Loucy (cell line): Measurements from ENCODE around the gene NEDD4.

Experiments
- H2AFZ ChIP-seq: fragments of 200-600 bp; sonication (generic); 2 replicates; pipeline ENCODE4 v1.6.0; 2016; ENCODE audit warnings: antibody characterized with exemption, mild to moderate bottlenecking, low read length, moderate library complexity
- H3F3A ChIP-seq: fragments of 200-600 bp; 2 replicates; pipeline ENCODE4 v1.6.0; 2016; ENCODE audit warnings: antibody characterized with exemption, low read depth, mild to moderate bottlenecking
- H3K27me3 ChIP-seq: fragments of 200-600 bp; sonication (generic); 2 replicates; pipeline ENCODE4 v1.6.1; 2014; ENCODE audit warnings: low read length, mild to moderate bottlenecking; ENCODE audit not compliant: insufficient read depth, poor library complexity, severe bottlenecking
- H3K36me3 ChIP-seq: fragments of 200-600 bp; sonication (generic); 2 replicates; pipeline ENCODE4 v1.6.1; 2016; ENCODE audit warnings: low read length; ENCODE audit not compliant: insufficient read depth
- H3K4me1 ChIP-seq: fragments of 200-600 bp; sonication (generic); 2 replicates; pipeline ENCODE4 v1.5.1; 2014; ENCODE audit warnings: low read length, mild to moderate bottlenecking; ENCODE audit not compliant: insufficient read depth, poor library complexity, severe bottlenecking
- H3K4me2 ChIP-seq: fragments of 200-600 bp; sonication (generic); 2 replicates; pipeline ENCODE4 v1.6.0; 2014; ENCODE audit warnings: antibody characterized with exemption, low read length, low read depth, mild to moderate bottlenecking; ENCODE audit not compliant: poor library complexity, severe bottlenecking
- H3K4me3 ChIP-seq: fragments of 200-600 bp; sonication (generic); 2 replicates; pipeline ENCODE4 v1.5.1; 2014; ENCODE audit warnings: low read length, mild to moderate bottlenecking, mixed read lengths; ENCODE audit not compliant: poor library complexity, severe bottlenecking
- H3K79me2 ChIP-seq: fragments of 200-600 bp; sonication (generic); 2 replicates; pipeline ENCODE4 v1.6.1; 2014; ENCODE audit warnings: low read length; ENCODE audit not compliant: insufficient read depth
- H3K9ac ChIP-seq: fragments of 200-600 bp; sonication (generic); 2 replicates; pipeline ENCODE4 v1.6.0; 2014; ENCODE audit warnings: mild to moderate bottlenecking, low read depth, low read length, moderate library complexity; ENCODE audit not compliant: poor library complexity, severe bottlenecking
- H3K9me2 ChIP-seq: fragments of 200-600 bp; sonication (generic); replicated peaks from 2 replicates; pipeline ENCODE4 v1.6.1; 2016; ENCODE audit warnings: low read depth, low read length, mixed read lengths
- H3K9me3 ChIP-seq: fragments of 200-600 bp; sonication (generic); 2 replicates; pipeline ENCODE4 v1.6.1; 2014; ENCODE audit warnings: mild to moderate bottlenecking, antibody characterized with exemption, low read length, low read depth; ENCODE audit not compliant: insufficient read depth
- H4K20me1 ChIP-seq: fragments of 200-600 bp; sonication (generic); 2 replicates; pipeline ENCODE4 v1.6.0; 2014; ENCODE audit warnings: antibody characterized with exemption, low read length, mild to moderate bottlenecking; ENCODE audit not compliant: insufficient read depth, poor library complexity, severe bottlenecking
- CTCF ChIP-seq: fragments of 200-600 bp; sonication (generic); conservative IDR thresholded peaks from 2 replicates; pipeline ENCODE4 v1.5.1; 2014; ENCODE audit warnings: mild to moderate bottlenecking, antibody characterized with exemption, low read length
- EZH2phosphoT487 ChIP-seq: fragments of 200-600 bp; IDR thresholded peaks from 2 replicates; pipeline ENCODE4 v1.6.1; 2018; ENCODE audit warnings: antibody characterized with exemption, mild to moderate bottlenecking, moderate library complexity, borderline replicate concordance

Gene NEDD4

GRCh38 chr15:55965091-55965490, 28.3 kb downstream of the NEDD4 start:
- H3K4me1 ChIP-seq, result peaks cover 8% of the 10 kb centered on the region
- TF ChIP-seq EZH2phosphoT487 (no peak), CTCF (no peak)
- no peak overlapping the region for H3K9ac ChIP-seq
- no peaks in the 10 kb centered on the region for H4K20me1 ChIP-seq
- H3K27me3 ChIP-seq, result no peaks in the 10 kb centered on the region
- H3K4me3 ChIP-seq, result no peak overlapping the region
- no peak overlapping the region for H2AFZ ChIP-seq
- peaks cover 12% of the 10 kb centered on the region; the same call in 1 of the 2 replicates for H3K36me3 ChIP-seq
- no peaks in the 10 kb centered on the region for H3F3A ChIP-seq
- no peaks in the 10 kb centered on the region for H3K9me3 ChIP-seq
- peaks cover 8% of the 10 kb centered on the region; the same call in 1 of the 2 replicates for H3K79me2 ChIP-seq
- H3K9me2 ChIP-seq, result no peaks in the 10 kb centered on the region
- H3K4me2 ChIP-seq, result no peak overlapping the region

- H3K36me3 ChIP-seq, result peaks cover 10% of the 10 kb centered on the region; the same call in 1 of the 2 replicates
- H3F3A ChIP-seq, result no peaks in the 10 kb centered on the region
- H3K9me3 ChIP-seq, result no peaks in the 10 kb centered on the region
- no peak overlapping the region for H3K4me2 ChIP-seq
- no peak overlapping the region for H2AFZ ChIP-seq
- no peaks in the 10 kb centered on the region for H4K20me1 ChIP-seq
- no peaks in the 10 kb centered on the region for H3K27me3 ChIP-seq
- TF ChIP-seq CTCF (no peak), EZH2phosphoT487 (no peak)
- peaks cover 8% of the 10 kb centered on the region for H3K4me1 ChIP-seq
- H3K79me2 ChIP-seq, result no peaks in the 10 kb centered on the region
- H3K9ac ChIP-seq, result no peak overlapping the region
- no peaks in the 10 kb centered on the region for H3K9me2 ChIP-seq
- H3K4me3 ChIP-seq, result no peak overlapping the region
Observed at GRCh38 chr15:55960946-55961345, 32.5 kb downstream of the NEDD4 start.

DNA sequence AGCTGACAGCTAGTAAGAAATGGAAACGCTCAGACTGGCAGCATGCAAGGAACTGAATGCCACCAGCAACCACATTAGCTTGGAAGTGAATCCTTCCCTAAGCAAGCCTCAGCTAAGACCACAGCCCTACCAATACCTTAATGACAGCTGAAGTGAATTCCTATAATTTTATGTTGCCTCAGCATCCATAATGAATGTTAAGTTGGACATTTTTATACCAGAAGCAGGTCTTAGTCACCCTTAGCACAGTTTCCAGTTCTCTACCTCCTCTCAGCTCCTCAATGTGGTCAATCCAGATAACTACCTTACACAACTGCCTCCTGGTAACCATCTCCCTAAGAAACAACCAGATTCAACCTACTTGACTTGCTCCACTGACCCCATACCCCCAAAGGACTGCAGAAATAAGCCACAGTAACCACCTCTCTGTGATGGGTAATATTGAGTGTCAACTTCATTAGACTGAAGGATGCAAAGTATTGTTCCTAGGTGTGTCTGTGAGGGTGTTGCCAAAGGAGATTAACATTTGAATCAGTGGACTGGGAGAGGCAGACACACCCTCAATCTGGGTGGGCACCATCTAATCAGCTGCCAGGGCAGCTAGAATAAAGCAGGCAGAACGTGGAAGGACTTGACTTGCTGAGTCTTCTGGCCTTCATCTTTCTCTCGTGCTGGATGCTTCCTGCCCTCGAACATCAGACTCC, 33.5 kb downstream of the NEDD4 start:
- Histone ChIP-seq H3K4me2 (no peak overlapping the region), H3K4me3 (no peak overlapping the region), H3K9me2 (no peaks in the 10 kb centered on the region), H4K20me1 (no peaks in the 10 kb centered on the region), H3K4me1 (peaks cover 8% of the 10 kb centered on the region), H3F3A (no peaks in the 10 kb centered on the region), H3K9ac (no peak overlapping the region), H3K36me3 (0 out of 2 replicates have a peak, but pooled peaks cover 2% of the 10 kb centered on the region), H3K27me3 (no peaks in the 10 kb centered on the region), H2AFZ (no peak overlapping the region), H3K79me2 (no peaks in the 10 kb centered on the region), H3K9me3 (no peaks in the 10 kb centered on the region)
- no peak for TF ChIP-seq CTCF
- no peak for TF ChIP-seq EZH2phosphoT487
